HepG2 (cell line): ENCODE measurements around the gene PREX1. TPM values are rescaled to one million over a fixed set of nuclear protein-coding genes. Genes with fewer than 3 reads are reported as not detected.

Source experiments
- FOXA3 ChIP-seq: IDR thresholded peaks from 2 replicates; pipeline ENCODE4 v1.6.1; 2016; ENCODE audit warnings: missing genetic modification reagents, missing compliant biosample characterization
- HNF4G ChIP-seq, 2 experiments: sonication (generic) in 1 of 2; formaldehyde crosslinking in 1 of 2; IDR thresholded peaks; 2 replicates each; pipeline versions ENCODE4 v1.4.0 to v1.6.1; 2011 to 2020; ENCODE audit warnings: borderline replicate concordance in 2 of 2, low read depth in 2 of 2, mild to moderate bottlenecking in 2 of 2, low read length in 1 of 2, missing genetic modification reagents in 1 of 2, moderate library complexity in 1 of 2
- PHF21A ChIP-seq: sonication (generic); formaldehyde crosslinking; IDR thresholded peaks from 2 replicates; pipeline ENCODE4 v1.5.0; 2020; ENCODE audit warnings: mild to moderate bottlenecking, missing genetic modification reagents
- ZBTB14 ChIP-seq: sonication (generic); formaldehyde crosslinking; IDR thresholded peaks from 2 replicates; pipeline ENCODE4 v1.4.0; 2020; ENCODE audit warnings: missing genetic modification reagents
- ZFP41 ChIP-seq: sonication (generic); formaldehyde crosslinking; IDR thresholded peaks from 2 replicates; pipeline ENCODE4 v1.4.0; 2020; ENCODE audit warnings: mild to moderate bottlenecking, missing genetic modification reagents, borderline replicate concordance
- ZFP62 ChIP-seq: sonication (generic); formaldehyde crosslinking; IDR thresholded peaks from 2 replicates; pipeline ENCODE4 v1.4.0; 2020; ENCODE audit warnings: missing genetic modification reagents
- polyA plus RNA-seq, 8 experiments: library from polyadenylated mRNA; depleted of rRNA in 3 of 8; stranded (reverse) in 7 of 8; unstranded in 1 of 8; fragments of >200 nt; fragmentation: Illumina TruSeq in 4 of 8; extraction: Trizol in 4 of 8; gene quantifications; 2 replicates each; pipeline versions ENCODE4 v1.2.1 to v1.2.3, GENCODE V29; 2011 to 2016; ENCODE audit warnings: low read depth in 4 of 8, missing spikeins in 1 of 8, mixed read lengths in 1 of 8; ENCODE audit not compliant: insufficient read depth in 1 of 8
- total RNA-seq, 5 experiments: library from RNA; depleted of rRNA; stranded (reverse); fragments of >200 nt; fragmentation: Illumina TruSeq; extraction: Trizol; gene quantifications; 2 replicates each; pipeline ENCODE4 v1.2.3, GENCODE V29; 2016; ENCODE audit warnings: low read depth in 1 of 5
- TF ChIP-seq, protein P1 (sequence below): IDR thresholded peaks from 2 replicates; pipeline ENCODE4 v1.6.1; 2016; ENCODE audit warnings: missing compliant biosample characterization, missing genetic modification reagents, borderline replicate concordance
- TF ChIP-seq, protein P2 (sequence below): sonication (generic); formaldehyde crosslinking; IDR thresholded peaks from 2 replicates; pipeline ENCODE4 v1.4.0; 2020; ENCODE audit warnings: missing genetic modification reagents, low read depth, mild to moderate bottlenecking, borderline replicate concordance
- TF ChIP-seq, protein P3 (sequence below): IDR thresholded peaks from 2 replicates; pipeline ENCODE4 v1.6.1; 2016; ENCODE audit warnings: low read depth
- TF ChIP-seq, protein P4 (sequence below): sonication (generic); formaldehyde crosslinking; IDR thresholded peaks from 2 replicates; pipeline ENCODE4 v1.4.0; 2020; ENCODE audit warnings: mild to moderate bottlenecking, missing genetic modification reagents, borderline replicate concordance

The PREX1 gene
- total and polyA plus RNA-seq, 2 of the 13 experiments (the other 11 are each of a cell fraction or from before 2014, with no cell fraction given), result 0.02 to 0.04 TPM

DNA sequence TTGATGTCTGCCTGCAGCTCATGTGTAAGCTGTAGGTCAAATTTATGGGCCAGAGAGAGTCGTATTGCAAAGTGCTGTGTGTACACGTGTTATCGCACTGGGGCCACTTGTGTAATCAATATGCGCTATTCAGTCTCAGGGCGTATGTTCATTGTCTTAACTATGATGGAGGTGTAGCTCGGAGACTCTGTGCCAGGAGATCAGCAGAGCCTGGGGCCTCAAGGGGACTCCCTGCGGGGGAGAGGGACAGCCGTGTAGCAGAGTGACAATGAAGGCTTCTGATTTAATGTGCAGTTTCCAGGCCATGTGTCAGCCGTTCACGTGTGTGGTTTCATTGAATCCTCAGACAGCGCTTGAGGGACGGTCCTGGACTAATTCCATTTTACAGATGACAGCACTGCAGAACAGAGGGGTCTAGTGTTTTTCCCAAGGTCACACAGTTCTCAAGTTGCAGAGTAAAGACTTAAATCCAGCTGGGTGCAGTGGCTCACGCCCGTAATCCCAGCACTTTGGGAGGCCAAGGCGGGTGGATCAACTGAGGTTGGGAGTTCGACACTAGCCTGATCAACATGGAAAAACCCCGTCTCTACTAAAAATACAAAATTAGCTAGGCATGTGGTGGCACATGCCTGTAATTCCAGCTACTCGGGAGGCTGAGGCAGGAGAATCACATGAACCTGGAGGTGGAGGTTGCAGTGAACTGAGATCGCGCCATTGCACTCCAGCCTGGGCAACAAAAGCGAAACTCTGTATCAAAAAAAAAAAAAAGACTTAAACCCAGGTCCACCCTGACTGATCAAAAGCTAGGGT lies 242.5 kb downstream of the PREX1 start (continued):
- TF ChIP-seq, protein P1, sequence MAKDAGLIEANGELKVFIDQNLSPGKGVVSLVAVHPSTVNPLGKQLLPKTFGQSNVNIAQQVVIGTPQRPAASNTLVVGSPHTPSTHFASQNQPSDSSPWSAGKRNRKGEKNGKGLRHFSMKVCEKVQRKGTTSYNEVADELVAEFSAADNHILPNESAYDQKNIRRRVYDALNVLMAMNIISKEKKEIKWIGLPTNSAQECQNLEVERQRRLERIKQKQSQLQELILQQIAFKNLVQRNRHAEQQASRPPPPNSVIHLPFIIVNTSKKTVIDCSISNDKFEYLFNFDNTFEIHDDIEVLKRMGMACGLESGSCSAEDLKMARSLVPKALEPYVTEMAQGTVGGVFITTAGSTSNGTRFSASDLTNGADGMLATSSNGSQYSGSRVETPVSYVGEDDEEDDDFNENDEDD (CRISPR knock-in tag), result peak; percentile 29; the same call in 1 of the 2 replicates
- TF ChIP-seq, protein P2, sequence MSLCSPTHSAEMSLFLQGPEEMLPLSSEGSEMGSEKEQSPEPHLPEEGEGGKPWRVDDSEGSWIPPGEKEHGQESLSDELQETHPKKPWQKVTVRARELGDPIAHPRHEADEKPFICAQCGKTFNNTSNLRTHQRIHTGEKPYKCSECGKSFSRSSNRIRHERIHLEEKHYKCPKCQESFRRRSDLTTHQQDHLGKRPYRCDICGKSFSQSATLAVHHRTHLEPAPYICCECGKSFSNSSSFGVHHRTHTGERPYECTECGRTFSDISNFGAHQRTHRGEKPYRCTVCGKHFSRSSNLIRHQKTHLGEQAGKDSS (CRISPR knock-in tag), result 0 out of 2 replicates have a peak, but pooled peaks have one; percentile 20
- TF ChIP-seq, protein P3, sequence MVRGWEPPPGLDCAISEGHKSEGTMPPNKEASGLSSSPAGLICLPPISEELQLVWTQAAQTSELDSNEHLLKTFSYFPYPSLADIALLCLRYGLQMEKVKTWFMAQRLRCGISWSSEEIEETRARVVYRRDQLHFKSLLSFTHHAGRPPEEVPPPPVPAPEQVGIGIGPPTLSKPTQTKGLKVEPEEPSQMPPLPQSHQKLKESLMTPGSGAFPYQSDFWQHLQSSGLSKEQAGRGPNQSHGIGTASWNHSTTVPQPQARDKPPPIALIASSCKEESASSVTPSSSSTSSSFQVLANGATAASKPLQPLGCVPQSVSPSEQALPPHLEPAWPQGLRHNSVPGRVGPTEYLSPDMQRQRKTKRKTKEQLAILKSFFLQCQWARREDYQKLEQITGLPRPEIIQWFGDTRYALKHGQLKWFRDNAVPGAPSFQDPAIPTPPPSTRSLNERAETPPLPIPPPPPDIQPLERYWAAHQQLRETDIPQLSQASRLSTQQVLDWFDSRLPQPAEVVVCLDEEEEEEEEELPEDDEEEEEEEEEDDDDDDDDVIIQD (CRISPR knock-in tag), result no peak
- TF ChIP-seq PHF21A (CRISPR knock-in tag) (0 out of 2 replicates have a peak, but pooled peaks have one; percentile 41), ZFP62 (CRISPR knock-in tag) (no peak), HNF4G (IDR thresholded peaks at IDR 0.05; ENCODE audit: borderline replicate concordance, low read depth, low read length) (no peak), HNF4G (CRISPR knock-in tag; IDR thresholded peaks at IDR 0.05; ENCODE audit: borderline replicate concordance, low read depth) (0 out of 2 replicates have a peak, but pooled peaks have one; percentile 22), FOXA3 (CRISPR knock-in tag) (peak; percentile 65), ZFP41 (CRISPR knock-in tag) (no peak), ZBTB14 (no peak)
- TF ChIP-seq, protein P4, sequence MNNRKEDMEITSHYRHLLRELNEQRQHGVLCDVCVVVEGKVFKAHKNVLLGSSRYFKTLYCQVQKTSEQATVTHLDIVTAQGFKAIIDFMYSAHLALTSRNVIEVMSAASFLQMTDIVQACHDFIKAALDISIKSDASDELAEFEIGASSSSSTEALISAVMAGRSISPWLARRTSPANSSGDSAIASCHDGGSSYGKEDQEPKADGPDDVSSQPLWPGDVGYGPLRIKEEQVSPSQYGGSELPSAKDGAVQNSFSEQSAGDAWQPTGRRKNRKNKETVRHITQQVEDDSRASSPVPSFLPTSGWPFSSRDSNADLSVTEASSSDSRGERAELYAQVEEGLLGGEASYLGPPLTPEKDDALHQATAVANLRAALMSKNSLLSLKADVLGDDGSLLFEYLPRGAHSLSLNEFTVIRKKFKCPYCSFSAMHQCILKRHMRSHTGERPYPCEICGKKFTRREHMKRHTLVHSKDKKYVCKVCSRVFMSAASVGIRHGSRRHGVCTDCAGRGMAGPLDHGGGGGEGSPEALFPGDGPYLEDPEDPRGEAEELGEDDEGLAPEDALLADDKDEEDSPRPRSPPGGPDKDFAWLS (CRISPR knock-in tag), result no peak
